Activated T-helper 17 cell treated with anti-CD3 and anti-CD28 coated beads, Interleukin-2, amount 50 U/mL, for 72 hours (primary cell): ENCODE measurements around the gene MICAL1. TPM values are rescaled to one million over a fixed set of nuclear protein-coding genes. Genes with fewer than 3 reads are reported as not detected.

Experiments used
- ATAC-seq: fragments of 150-1000 bp; cut with Tn5 transposase; replicated peaks from 2 replicates; pipeline ENCODE4 v1.10.0; 2021; ENCODE audit warnings: mild to moderate bottlenecking, moderate library complexity
- H3K27ac Mint-ChIP-seq: one replicate; pipeline ENCODE4 v1.8.0; 2022; ENCODE audit warnings: mixed read lengths
- H3K27me3 Mint-ChIP-seq: one replicate; pipeline ENCODE4 v1.8.0; 2022; ENCODE audit warnings: mixed read lengths
- H3K36me3 Mint-ChIP-seq: one replicate; pipeline ENCODE4 v1.8.0; 2022; ENCODE audit warnings: low read depth, mild to moderate bottlenecking, mixed read lengths
- H3K4me1 Mint-ChIP-seq: one replicate; pipeline ENCODE4 v1.8.0; 2022; ENCODE audit warnings: mixed read lengths
- H3K4me3 Mint-ChIP-seq: one replicate; pipeline ENCODE4 v1.8.0; 2022; ENCODE audit warnings: mild to moderate bottlenecking, mixed read lengths
- H3K9me3 Mint-ChIP-seq: one replicate; pipeline ENCODE4 v1.8.0; 2022; ENCODE audit warnings: mixed read lengths
- total RNA-seq, 2 donors: library from RNA; stranded (reverse); gene quantifications; one replicate each; pipeline ENCODE4 v1.2.3, GENCODE V29; 2022

The MICAL1 gene
- total RNA-seq, 2 donors from 2014 or later = 43.3 to 58.3 TPM

- peaks cover 42% of the 10 kb centered on the region for H3K36me3 Mint-ChIP-seq
- peaks cover 21% of the 10 kb centered on the region for H3K4me1 Mint-ChIP-seq
- no peak overlapping the region for H3K4me3 Mint-ChIP-seq
- H3K9me3 Mint-ChIP-seq = no peaks in the 10 kb centered on the region
- H3K27ac Mint-ChIP-seq = no peak overlapping the region
- ATAC-seq = no peak
- no peaks in the 10 kb centered on the region for H3K27me3 Mint-ChIP-seq
Measured at GRCh38 chr6:109443425-109443950, 12.1 kb downstream of the MICAL1 start.

- H3K27me3 Mint-ChIP-seq = no peaks in the 10 kb centered on the region
- H3K4me1 Mint-ChIP-seq = peaks cover 15% of the 10 kb centered on the region
- peak overlapping the region; percentile 48 for H3K27ac Mint-ChIP-seq
- no peaks in the 10 kb centered on the region for H3K9me3 Mint-ChIP-seq
- no peak for ATAC-seq
- peak overlapping the region; percentile 92 for H3K4me3 Mint-ChIP-seq
- peaks cover 42% of the 10 kb centered on the region for H3K36me3 Mint-ChIP-seq
Measured at GRCh38 chr6:109442393-109442924, 13.1 kb downstream of the MICAL1 start.

- peak; percentile 33 for ATAC-seq
- Mint-ChIP-seq H3K4me3 (peak overlapping the region; percentile 92), H3K27me3 (no peaks in the 10 kb centered on the region), H3K4me1 (peaks cover 12% of the 10 kb centered on the region), H3K9me3 (no peaks in the 10 kb centered on the region), H3K36me3 (peaks cover 36% of the 10 kb centered on the region), H3K27ac (peak overlapping the region; percentile 90)
Measured at GRCh38 chr6:109441069-109441816, 14.3 kb downstream of the MICAL1 start.

- Mint-ChIP-seq H3K9me3 (no peaks in the 10 kb centered on the region), H3K27ac (peak within 1 kb of the TSS; percentile 90), H3K4me3 (peak within 1 kb of the TSS; percentile 92), H3K36me3 (peaks cover 28% of the 10 kb centered on the region), H3K4me1 (peaks cover 11% of the 10 kb centered on the region), H3K27me3 (no peaks in the 10 kb centered on the region)
- ATAC-seq = peak; percentile 93
Measured at GRCh38 chr6:109440331-109441068, 15.1 kb downstream of the MICAL1 start, which contains the start of the genes PPIL6 and SMPD2. PPIL6 (minus strand) TSS chr6:109440628; CDS start chr6:109440590, 38 bp downstream. SMPD2 (plus strand) TSS chr6:109440724; CDS start chr6:109441122, 398 bp downstream.

GRCh38 chr6:109436041-109436440, 19.5 kb downstream of the MICAL1 start:
- H3K9me3 Mint-ChIP-seq = no peaks in the 10 kb centered on the region
- ATAC-seq = no peak
- no peaks in the 10 kb centered on the region for H3K36me3 Mint-ChIP-seq
- H3K4me3 Mint-ChIP-seq = no peak overlapping the region
- no peaks in the 10 kb centered on the region for H3K27me3 Mint-ChIP-seq
- H3K27ac Mint-ChIP-seq = no peak overlapping the region
- no peaks in the 10 kb centered on the region for H3K4me1 Mint-ChIP-seq

- Mint-ChIP-seq H3K27me3 (no peaks in the 10 kb centered on the region), H3K27ac (no peak overlapping the region), H3K4me3 (no peak overlapping the region), H3K36me3 (no peaks in the 10 kb centered on the region), H3K4me1 (no peaks in the 10 kb centered on the region), H3K9me3 (no peaks in the 10 kb centered on the region)
- ATAC-seq = no peak
Measured at GRCh38 chr6:109434456-109434855, 21.1 kb downstream of the MICAL1 start.

- Mint-ChIP-seq H3K4me1 (no peaks in the 10 kb centered on the region), H3K9me3 (no peaks in the 10 kb centered on the region), H3K27me3 (peaks cover 6% of the 10 kb centered on the region), H3K27ac (no peak overlapping the region), H3K4me3 (no peak overlapping the region), H3K36me3 (no peaks in the 10 kb centered on the region)
- ATAC-seq = no peak
Measured at GRCh38 chr6:109429496-109429895, 26.1 kb downstream of the MICAL1 start.

GRCh38 chr6:109428889-109429477, 26.6 kb downstream of the MICAL1 start:
- ATAC-seq = no peak
- peaks cover 6% of the 10 kb centered on the region for H3K27me3 Mint-ChIP-seq
- H3K4me1 Mint-ChIP-seq = no peaks in the 10 kb centered on the region
- no peak overlapping the region for H3K27ac Mint-ChIP-seq
- no peaks in the 10 kb centered on the region for H3K36me3 Mint-ChIP-seq
- H3K4me3 Mint-ChIP-seq = no peak overlapping the region
- no peaks in the 10 kb centered on the region for H3K9me3 Mint-ChIP-seq

GRCh38 chr6:109424946-109425345, 30.6 kb downstream of the MICAL1 start:
- no peaks in the 10 kb centered on the region for H3K9me3 Mint-ChIP-seq
- H3K4me3 Mint-ChIP-seq = no peak overlapping the region
- no peak overlapping the region for H3K27ac Mint-ChIP-seq
- H3K27me3 Mint-ChIP-seq = peaks cover 6% of the 10 kb centered on the region
- no peak for ATAC-seq
- no peaks in the 10 kb centered on the region for H3K36me3 Mint-ChIP-seq
- no peaks in the 10 kb centered on the region for H3K4me1 Mint-ChIP-seq

- no peak for ATAC-seq
- no peaks in the 10 kb centered on the region for H3K36me3 Mint-ChIP-seq
- H3K27me3 Mint-ChIP-seq = no peaks in the 10 kb centered on the region
- H3K9me3 Mint-ChIP-seq = no peaks in the 10 kb centered on the region
- H3K4me3 Mint-ChIP-seq = no peak overlapping the region
- H3K4me1 Mint-ChIP-seq = no peaks in the 10 kb centered on the region
- H3K27ac Mint-ChIP-seq = no peak overlapping the region
Measured at GRCh38 chr6:109421184-109421583, 34.4 kb downstream of the MICAL1 start.

- Mint-ChIP-seq H3K27ac (no peak overlapping the region), H3K27me3 (no peaks in the 10 kb centered on the region), H3K4me3 (no peak overlapping the region)
Measured at GRCh38 chr6:109420751-109421150, 34.8 kb downstream of the MICAL1 start.

GRCh38 chr6:109417646-109418045, 37.9 kb downstream of the MICAL1 start:
- Mint-ChIP-seq H3K27me3 (no peaks in the 10 kb centered on the region), H3K4me1 (no peaks in the 10 kb centered on the region), H3K36me3 (no peaks in the 10 kb centered on the region), H3K27ac (no peak overlapping the region), H3K9me3 (no peaks in the 10 kb centered on the region), H3K4me3 (no peak overlapping the region)
- ATAC-seq = no peak

More at GRCh38 chr6:109420751-109421150, 34.8 kb downstream of the MICAL1 start:
- Mint-ChIP-seq H3K36me3 (no peaks in the 10 kb centered on the region), H3K4me1 (no peaks in the 10 kb centered on the region), H3K9me3 (no peaks in the 10 kb centered on the region)
- no peak for ATAC-seq

- Mint-ChIP-seq H3K4me3 (no peak overlapping the region), H3K4me1 (no peaks in the 10 kb centered on the region), H3K27ac (no peak overlapping the region), H3K9me3 (no peaks in the 10 kb centered on the region), H3K36me3 (no peaks in the 10 kb centered on the region), H3K27me3 (no peaks in the 10 kb centered on the region)
- ATAC-seq = no peak
Measured at GRCh38 chr6:109411034-109411433, 44.5 kb downstream of the MICAL1 start.

- no peak for ATAC-seq
- Mint-ChIP-seq H3K36me3 (no peaks in the 10 kb centered on the region), H3K27me3 (no peaks in the 10 kb centered on the region), H3K4me1 (no peaks in the 10 kb centered on the region), H3K9me3 (no peaks in the 10 kb centered on the region), H3K4me3 (no peak overlapping the region), H3K27ac (no peak overlapping the region)
Measured at GRCh38 chr6:109406196-109406595, 49.4 kb downstream of the MICAL1 start.
